Pancreas (tissue), 10 donors: Measurements from ENCODE around the gene PHF21A. TPM values are rescaled to one million over a fixed set of nuclear protein-coding genes. Genes with fewer than 3 reads are reported as not detected.

ENCODE experiments used
- ATAC-seq, 4 donors: fragments of 200-7000 bp; cut with Tn5 transposase; one replicate each; pipeline versions ENCODE4 v1.8.0 to v1.9.1; 2020; ENCODE audit warnings: mild to moderate bottlenecking in 4 of 4, moderate library complexity in 4 of 4
- DNase-seq, 6 donors: peaks; one replicate each; pipeline ENCODE4 v3.0.0-alpha.2; 2020
- FAIRE-seq: peaks from 2 replicates; lab custom pipeline; 2012; peaks lifted over from hg19 to GRCh38; lab: Jason Lieb, UNC
- H3K27ac ChIP-seq, 4 donors: fragments of 200-600 bp; sonication (generic); 1 replicate in 3 of 4; 2 replicates in 1 of 4; pipeline versions ENCODE4 v1.5.0 to v1.8.0; 2020
- H3K27me3 ChIP-seq, 4 donors: fragments of 200-600 bp; one replicate each; pipeline ENCODE4 v1.8.0; 2021
- H3K36me3 ChIP-seq, 3 donors: fragments of 200-600 bp; sonication (generic) in 1 of 3; one replicate each; pipeline versions ENCODE4 v1.5.0 to v1.8.0; 2020 to 2021
- H3K4me1 ChIP-seq, 3 donors: fragments of 200-600 bp; one replicate each; pipeline ENCODE4 v1.8.0; 2021
- H3K4me3 ChIP-seq, 4 donors: fragments of 200-600 bp; sonication (generic) in 2 of 4; one replicate each; pipeline versions ENCODE4 v1.5.0 to v1.8.0; 2020 to 2021
- H3K9me3 ChIP-seq, 4 donors: fragments of 200-600 bp; one replicate each; pipeline ENCODE4 v1.8.0; 2021
- CTCF ChIP-seq, 4 donors: fragments of 200-600 bp; sonication (generic) in 3 of 4; IDR thresholded peaks; one replicate each; pipeline versions ENCODE4 v1.5.0 to v1.8.0; 2021; ENCODE audit warnings: antibody characterized with exemption in 4 of 4
- WGBS, 2 donors: extraction: QIAGEN DNeasy Blood & Tissue Kit; methylation state at CpG; one replicate each; pipeline ENCODE4 v1.1.7; 2013; 5-methylcytosine and 5-hydroxymethylcytosine counted together
- intact Hi-C, 3 donors: fragments of 100-400 bp; cut with DNase I; formaldehyde crosslinking; loops; one replicate each; pipeline versions ENCODE4 v1.11.1 to v1.14.2; 2022
- polyA plus RNA-seq, 2 donors: library from polyadenylated mRNA; stranded (reverse); fragments of 200-250 nt; gene quantifications; one replicate each; pipeline ENCODE4 v1.2.3, GENCODE V29; 2013
- total RNA-seq, 6 donors: library from RNA; stranded (reverse); fragmentation: NEBNext Ultra II Directional in 4 of 6; extraction: Animal tissue kit (Norgen Biotek cat#: 25700) in 4 of 6; gene quantifications; one replicate each; pipeline versions ENCODE4 v1.2.1 to v1.2.4, GENCODE V29; 2021 to 2023
- donor health status: healthy with polysubstance abuse.
- donor health status: DM: no; HTN: no; CAD: no; lungs with moderate emphysema.
- donor health status: DM: no; HTN: no; CAD: no.
- donor health status: control.
- donor health status: control.
- donor health status: Bipolar disorder and iron deficiency.
- donor health status: DM: yes; HTN: yes; CAD: no.
- donor health status: DM: no; HTN: no; CAD: no.
- donor health status: DM: no; HTN: no; CAD: no.
- donor health status: DM: yes; HTN: yes; CAD: no.

The PHF21A gene
- total and polyA plus RNA-seq, 8 donors: 11.4 to 30.3 (median 14.4) TPM

GRCh38 chr11:46049325-46049897 is 71.8 kb downstream of the PHF21A start:
- 84 to 90% methylated on average over 7 of the region's 7 CpGs for WGBS, 2 donors

GRCh38 chr11:46048198-46048597 is 73.1 kb downstream of the PHF21A start:
- Histone ChIP-seq H3K36me3 (no peaks in the 10 kb centered on the region), H3K9me3 (no peaks in the 10 kb centered on the region), H3K27me3 (no peaks in the 10 kb centered on the region), H3K4me1 (peaks cover 0 to 5% (median 0%) of the 10 kb centered on the region in 3 donors), H3K4me3 (no peak overlapping the region), H3K27ac (no peak overlapping the region)
- DNase-seq: no peak
- no peak for FAIRE-seq
- no peak for ATAC-seq
- TF ChIP-seq CTCF (IDR thresholded peaks at IDR 0.05): no peak
- intact Hi-C loops: no loop called here
- WGBS, 2 donors: 94 to 100% methylated on average over 1 of the region's 1 CpG

More at GRCh38 chr11:46049325-46049897, 71.8 kb downstream of the PHF21A start:
- DNase-seq (no peak), FAIRE-seq (no peak), ATAC-seq (no peak)
- TF ChIP-seq CTCF (IDR thresholded peaks at IDR 0.05): no peak
- Histone ChIP-seq H3K9me3 (no peaks in the 10 kb centered on the region), H3K36me3 (no peaks in the 10 kb centered on the region), H3K4me3 (no peak overlapping the region), H3K27me3 (no peaks in the 10 kb centered on the region), H3K4me1 (peaks cover 0 to 2% (median 0%) of the 10 kb centered on the region in 3 donors), H3K27ac (no peak overlapping the region)
- intact Hi-C loops: no loop called here

GRCh38 chr11:46047520-46047919 is 73.7 kb downstream of the PHF21A start:
- FAIRE-seq (no peak), ATAC-seq (no peak), DNase-seq (no peak)
- intact Hi-C loops: no loop called here
- Histone ChIP-seq H3K4me3 (no peak overlapping the region), H3K27ac (no peak overlapping the region), H3K27me3 (no peaks in the 10 kb centered on the region), H3K9me3 (no peaks in the 10 kb centered on the region), H3K36me3 (no peaks in the 10 kb centered on the region), H3K4me1 (peaks cover 0 to 5% (median 0%) of the 10 kb centered on the region in 3 donors)
- TF ChIP-seq CTCF (IDR thresholded peaks at IDR 0.05): no peak

GRCh38 chr11:46045811-46046210 is 75.4 kb downstream of the PHF21A start:
- whole genome bisulfite sequencing, 2 donors: 57 to 63% methylated on average over 1 of the region's 1 CpG
- FAIRE-seq: no peak
- DNase-seq: no peak
- no peak for ATAC-seq
- intact Hi-C loops: no loop called here
- Histone ChIP-seq H3K36me3 (no peaks in the 10 kb centered on the region), H3K27me3 (no peaks in the 10 kb centered on the region), H3K9me3 (no peaks in the 10 kb centered on the region), H3K4me3 (no peak overlapping the region), H3K4me1 (peaks cover 0 to 5% (median 0%) of the 10 kb centered on the region in 3 donors), H3K27ac (no peak overlapping the region)
- no peak for TF ChIP-seq CTCF (IDR thresholded peaks at IDR 0.05)

- H3K36me3 ChIP-seq: no peaks in the 10 kb centered on the region
- peaks cover 0 to 5% (median 0%) of the 10 kb centered on the region in 3 donors for H3K4me1 ChIP-seq
- H3K27ac ChIP-seq: no peak overlapping the region
- WGBS, 2 donors: 69 to 78% methylated on average over 2 of the region's 2 CpGs
- no peak for TF ChIP-seq CTCF (IDR thresholded peaks at IDR 0.05)
- no peaks in the 10 kb centered on the region for H3K27me3 ChIP-seq
- ATAC-seq (no peak), DNase-seq (no peak), FAIRE-seq (no peak)
- intact Hi-C loops: no loop called here
- H3K4me3 ChIP-seq: no peak overlapping the region
- H3K9me3 ChIP-seq: no peaks in the 10 kb centered on the region
Observed at GRCh38 chr11:46044601-46045000, 76.7 kb downstream of the PHF21A start.
